RPMI7951 (cell line): Measurements from ENCODE around the gene ABHD5. TPM values are rescaled to one million over a fixed set of nuclear protein-coding genes. Genes with fewer than 3 reads are reported as not detected.
"Not testable (repeated sequence)": the region's sequence is repeated elsewhere in the genome, so short reads cannot be mapped to it uniquely, and the experiment has no call there.

Experiments
- DNase-seq: peaks from one replicate; pipeline ENCODE4 v3.0.0-alpha.2; 2012; ENCODE audit warnings: low read depth
- total RNA-seq: library from RNA; depleted of rRNA; stranded (reverse); fragments of >200 nt; shearing (Covaris generic); gene quantifications from 2 replicates; pipeline ENCODE4 v1.2.3, GENCODE V29; 2014; rRNA removed

The ABHD5 gene
- 22.6 and 26.7 TPM in 2 replicates for total RNA-seq

GRCh38 chr3:43690400-43691119 is at the start of gene ABHD5:
Gene ABHD5 (plus strand): TSS chr3:43690938. CDS start chr3:43690993, 55 bp downstream.
- DNase-seq = peak; percentile 91

GRCh38 chr3:43641306-43642114 is 49.2 kb upstream of the ABHD5 start:
- DNase-seq = no peak

- DNase-seq = no peak
Measured at GRCh38 chr3:43644443-43644842, 46.3 kb upstream of the ABHD5 start.

GRCh38 chr3:43647331-43648166 is 43.2 kb upstream of the ABHD5 start:
- no peak for DNase-seq

- DNase-seq = no peak
Measured at GRCh38 chr3:43648957-43649356, 41.8 kb upstream of the ABHD5 start.

GRCh38 chr3:43649365-43649968 is 41.3 kb upstream of the ABHD5 start:
- DNase-seq = no peak

GRCh38 chr3:43650345-43650744 is 40.4 kb upstream of the ABHD5 start:
- no peak for DNase-seq

- DNase-seq = not testable (repeated sequence)
Measured at GRCh38 chr3:43656390-43656789, 34.3 kb upstream of the ABHD5 start.

- DNase-seq = no peak
Measured at GRCh38 chr3:43659250-43659880, 31.4 kb upstream of the ABHD5 start.

GRCh38 chr3:43661376-43661775 is 29.4 kb upstream of the ABHD5 start:
- DNase-seq = not testable (repeated sequence)

GRCh38 chr3:43665011-43665410 is 25.7 kb upstream of the ABHD5 start:
- not testable (repeated sequence) for DNase-seq

GRCh38 chr3:43670635-43671522 is 19.9 kb upstream of the ABHD5 start:
- no peak for DNase-seq

- DNase-seq = no peak
Measured at GRCh38 chr3:43674345-43675085, 16.2 kb upstream of the ABHD5 start.

- no peak for DNase-seq
Measured at GRCh38 chr3:43675593-43675992, 15.1 kb upstream of the ABHD5 start.

- no peak for DNase-seq
Measured at GRCh38 chr3:43676441-43676840, 14.3 kb upstream of the ABHD5 start.

- not testable (repeated sequence) for DNase-seq
Measured at GRCh38 chr3:43678375-43678774, 12.4 kb upstream of the ABHD5 start.

- DNase-seq = not testable (repeated sequence)
Measured at GRCh38 chr3:43678887-43679449, 11.8 kb upstream of the ABHD5 start.

GRCh38 chr3:43680857-43681256 is 9.9 kb upstream of the ABHD5 start:
- DNase-seq = not testable (repeated sequence)

GRCh38 chr3:43684944-43685343 is 5.8 kb upstream of the ABHD5 start:
- DNase-seq = no peak
